GM10266 (cell line): ENCODE data around the gene PYM1.
"Not testable (repeated sequence)": the region's sequence is repeated elsewhere in the genome, so short reads cannot be mapped to it uniquely, and the experiment has no call there.

Source experiments
- DNase-seq: peaks from one replicate; pipeline ENCODE4 v3.0.0; 2012; ENCODE audit errors: extremely low spot score
- TF ChIP-seq, protein P1 (sequence below): IDR thresholded peaks from 2 replicates; pipeline ENCODE4 v1.5.1; 2012; ENCODE audit warnings: mild to moderate bottlenecking, low read depth; ENCODE audit not compliant: control insufficient read depth, insufficient read depth; ENCODE audit errors: missing control alignments

PYM1 gene

DNA sequence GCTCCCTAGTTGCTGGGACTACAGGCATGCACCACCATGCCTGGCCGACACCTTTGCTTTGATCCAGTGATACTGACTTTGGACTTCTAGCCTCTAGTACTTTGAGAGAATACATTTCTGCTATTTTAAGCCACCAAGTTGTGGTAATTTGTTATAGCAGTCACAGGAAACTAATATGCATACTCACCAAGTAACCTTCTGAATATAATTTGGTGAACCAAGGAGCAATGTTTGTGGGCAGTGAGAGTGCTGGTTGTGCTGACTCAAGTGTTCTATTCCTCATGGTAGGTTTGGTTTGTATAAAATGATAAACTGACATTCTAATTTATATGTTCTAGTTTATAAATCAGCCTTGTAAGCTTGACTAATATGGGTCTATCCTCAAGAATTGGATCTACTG, 42.6 kb downstream of the PYM1 start:
- TF ChIP-seq, protein P1, sequence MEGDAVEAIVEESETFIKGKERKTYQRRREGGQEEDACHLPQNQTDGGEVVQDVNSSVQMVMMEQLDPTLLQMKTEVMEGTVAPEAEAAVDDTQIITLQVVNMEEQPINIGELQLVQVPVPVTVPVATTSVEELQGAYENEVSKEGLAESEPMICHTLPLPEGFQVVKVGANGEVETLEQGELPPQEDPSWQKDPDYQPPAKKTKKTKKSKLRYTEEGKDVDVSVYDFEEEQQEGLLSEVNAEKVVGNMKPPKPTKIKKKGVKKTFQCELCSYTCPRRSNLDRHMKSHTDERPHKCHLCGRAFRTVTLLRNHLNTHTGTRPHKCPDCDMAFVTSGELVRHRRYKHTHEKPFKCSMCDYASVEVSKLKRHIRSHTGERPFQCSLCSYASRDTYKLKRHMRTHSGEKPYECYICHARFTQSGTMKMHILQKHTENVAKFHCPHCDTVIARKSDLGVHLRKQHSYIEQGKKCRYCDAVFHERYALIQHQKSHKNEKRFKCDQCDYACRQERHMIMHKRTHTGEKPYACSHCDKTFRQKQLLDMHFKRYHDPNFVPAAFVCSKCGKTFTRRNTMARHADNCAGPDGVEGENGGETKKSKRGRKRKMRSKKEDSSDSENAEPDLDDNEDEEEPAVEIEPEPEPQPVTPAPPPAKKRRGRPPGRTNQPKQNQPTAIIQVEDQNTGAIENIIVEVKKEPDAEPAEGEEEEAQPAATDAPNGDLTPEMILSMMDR, result no peak
- DNase-seq, result no peak

GRCh38 chr12:55877824-55878223, 49.9 kb downstream of the PYM1 start:
- TF ChIP-seq, protein P1, result no peak
- DNase-seq, result no peak

- no peak for DNase-seq
- TF ChIP-seq, protein P1, result no peak
Measured at GRCh38 chr12:55875704-55876467, 51.8 kb downstream of the PYM1 start.

- no peak for DNase-seq
- TF ChIP-seq, protein P1, result no peak
Measured at GRCh38 chr12:55874443-55874842, 53.3 kb downstream of the PYM1 start.

DNA sequence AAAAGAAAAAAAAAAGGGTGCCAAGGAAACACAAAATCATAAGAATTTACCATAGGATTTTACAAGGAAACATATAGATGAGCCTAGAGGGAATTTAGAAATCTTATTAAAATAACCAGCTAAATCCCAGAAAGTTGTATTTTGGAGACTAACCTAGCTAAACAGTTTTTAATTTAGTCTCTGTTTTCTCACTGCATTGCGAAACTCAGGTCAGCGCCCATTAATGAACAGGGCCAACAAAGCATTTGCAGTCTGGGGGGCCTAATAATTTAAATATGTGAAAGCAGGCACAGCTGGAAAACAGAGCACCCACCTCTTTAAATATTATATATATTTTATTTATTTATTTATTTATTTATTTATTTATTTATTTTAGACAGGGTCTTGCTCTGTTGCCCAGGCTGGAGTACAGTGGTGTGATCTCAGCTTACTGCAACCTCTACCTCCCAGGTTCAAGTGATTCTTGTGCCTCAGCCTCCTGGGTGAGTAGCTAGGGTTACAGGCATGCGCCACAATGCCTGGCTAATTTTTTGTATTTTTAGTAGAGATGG, 61.2 kb downstream of the PYM1 start:
- not testable (repeated sequence) for DNase-seq

DNA sequence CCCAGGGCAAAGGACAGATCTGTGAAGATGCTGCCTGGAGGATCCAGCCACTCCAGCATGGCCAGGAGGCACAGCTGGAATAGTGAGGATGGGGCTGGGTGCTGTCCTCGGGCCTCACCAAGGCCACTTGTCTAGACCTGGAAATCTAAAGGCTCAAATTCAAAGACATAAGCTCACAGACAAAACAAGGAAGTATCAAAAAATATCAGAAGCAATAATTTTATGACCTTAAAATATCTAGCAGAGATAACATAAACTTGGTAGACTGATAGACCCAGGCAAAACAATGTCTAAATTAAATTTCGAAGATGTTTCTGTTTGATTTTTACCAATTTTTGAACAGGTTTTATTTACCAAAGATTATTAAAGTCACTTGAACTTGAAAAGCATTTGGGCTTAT, 62.4 kb downstream of the PYM1 start:
- DNase-seq, result no peak
- TF ChIP-seq, protein P1, result no peak

- DNase-seq, result not testable (repeated sequence)
Measured at GRCh38 chr12:55862931-55863330, 64.8 kb downstream of the PYM1 start.

- DNase-seq, result no peak
- TF ChIP-seq, protein P1, result no peak
Measured at GRCh38 chr12:55862286-55862685, 65.4 kb downstream of the PYM1 start.
